Measurements from ENCODE around the gene PLA2G2F. TPM values are rescaled to one million over a fixed set of nuclear protein-coding genes. Genes with fewer than 3 reads are reported as not detected.

PLA2G2F gene
- total and polyA plus RNA-seq, 9 of the 15 experiments (the other 6 are each of a cell fraction or from before 2014, with no cell fraction given) = not detected

DNA sequence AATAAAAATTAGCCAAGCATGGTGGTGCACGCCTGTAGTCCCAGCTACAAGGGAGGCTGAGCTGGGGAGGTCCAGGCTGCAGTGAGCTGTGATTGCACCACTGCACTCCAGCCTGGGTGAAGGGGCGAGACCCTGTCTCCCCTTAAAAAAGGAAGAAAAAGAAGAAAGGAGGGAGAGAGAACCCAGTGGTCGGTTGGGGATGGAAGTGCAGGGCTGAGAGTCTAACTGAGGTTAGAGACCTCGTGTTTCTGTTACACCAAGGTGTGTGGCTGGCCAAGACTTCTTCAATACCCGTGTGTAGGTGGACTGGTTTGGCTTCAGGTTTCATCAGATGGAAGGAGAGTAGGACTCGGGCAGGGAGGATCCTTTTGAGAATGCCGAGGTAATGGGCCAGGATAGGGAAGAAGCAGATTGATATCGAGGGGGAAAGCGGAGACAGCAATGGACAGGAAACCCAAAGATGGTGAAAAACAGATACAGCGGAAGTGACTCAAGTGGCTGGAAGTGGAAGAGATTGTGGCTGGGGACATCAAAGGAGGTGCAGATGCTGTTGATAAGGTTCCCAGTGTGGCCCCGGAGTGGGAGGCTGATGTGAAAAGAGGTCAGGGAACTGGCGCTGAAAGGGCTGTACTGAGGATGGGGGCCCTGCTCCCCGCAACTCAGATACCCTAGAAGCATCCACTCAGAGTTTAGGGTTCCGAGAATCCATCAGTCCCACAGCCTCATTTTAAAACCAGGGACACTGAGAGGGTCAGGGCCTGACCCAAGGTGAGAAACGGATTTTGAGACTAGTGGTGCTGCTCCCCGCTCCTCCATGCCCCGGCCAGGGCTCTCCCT is 46.1 kb downstream of the PLA2G2F start (continued):
- TF ChIP-seq, protein P1, sequence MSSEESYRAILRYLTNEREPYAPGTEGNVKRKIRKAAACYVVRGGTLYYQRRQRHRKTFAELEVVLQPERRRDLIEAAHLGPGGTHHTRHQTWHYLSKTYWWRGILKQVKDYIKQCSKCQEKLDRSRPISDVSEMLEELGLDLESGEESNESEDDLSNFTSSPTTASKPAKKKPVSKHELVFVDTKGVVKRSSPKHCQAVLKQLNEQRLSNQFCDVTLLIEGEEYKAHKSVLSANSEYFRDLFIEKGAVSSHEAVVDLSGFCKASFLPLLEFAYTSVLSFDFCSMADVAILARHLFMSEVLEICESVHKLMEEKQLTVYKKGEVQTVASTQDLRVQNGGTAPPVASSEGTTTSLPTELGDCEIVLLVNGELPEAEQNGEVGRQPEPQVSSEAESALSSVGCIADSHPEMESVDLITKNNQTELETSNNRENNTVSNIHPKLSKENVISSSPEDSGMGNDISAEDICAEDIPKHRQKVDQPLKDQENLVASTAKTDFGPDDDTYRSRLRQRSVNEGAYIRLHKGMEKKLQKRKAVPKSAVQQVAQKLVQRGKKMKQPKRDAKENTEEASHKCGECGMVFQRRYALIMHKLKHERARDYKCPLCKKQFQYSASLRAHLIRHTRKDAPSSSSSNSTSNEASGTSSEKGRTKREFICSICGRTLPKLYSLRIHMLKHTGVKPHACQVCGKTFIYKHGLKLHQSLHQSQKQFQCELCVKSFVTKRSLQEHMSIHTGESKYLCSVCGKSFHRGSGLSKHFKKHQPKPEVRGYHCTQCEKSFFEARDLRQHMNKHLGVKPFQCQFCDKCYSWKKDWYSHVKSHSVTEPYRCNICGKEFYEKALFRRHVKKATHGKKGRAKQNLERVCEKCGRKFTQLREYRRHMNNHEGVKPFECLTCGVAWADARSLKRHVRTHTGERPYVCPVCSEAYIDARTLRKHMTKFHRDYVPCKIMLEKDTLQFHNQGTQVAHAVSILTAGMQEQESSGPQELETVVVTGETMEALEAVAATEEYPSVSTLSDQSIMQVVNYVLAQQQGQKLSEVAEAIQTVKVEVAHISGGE (CRISPR knock-in tag; IDR thresholded peaks at IDR 0.05) = peak in 2 of 3 experiments; percentile 64 to 90; a peak in 4 of 6 replicates
- no peak for TF ChIP-seq SMC3 (conservative IDR thresholded peaks at IDR 0.05; ENCODE audit: insufficient read depth, low read depth, low read length)
- TF ChIP-seq, protein P2, sequence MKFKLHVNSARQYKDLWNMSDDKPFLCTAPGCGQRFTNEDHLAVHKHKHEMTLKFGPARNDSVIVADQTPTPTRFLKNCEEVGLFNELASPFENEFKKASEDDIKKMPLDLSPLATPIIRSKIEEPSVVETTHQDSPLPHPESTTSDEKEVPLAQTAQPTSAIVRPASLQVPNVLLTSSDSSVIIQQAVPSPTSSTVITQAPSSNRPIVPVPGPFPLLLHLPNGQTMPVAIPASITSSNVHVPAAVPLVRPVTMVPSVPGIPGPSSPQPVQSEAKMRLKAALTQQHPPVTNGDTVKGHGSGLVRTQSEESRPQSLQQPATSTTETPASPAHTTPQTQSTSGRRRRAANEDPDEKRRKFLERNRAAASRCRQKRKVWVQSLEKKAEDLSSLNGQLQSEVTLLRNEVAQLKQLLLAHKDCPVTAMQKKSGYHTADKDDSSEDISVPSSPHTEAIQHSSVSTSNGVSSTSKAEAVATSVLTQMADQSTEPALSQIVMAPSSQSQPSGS (CRISPR knock-in tag; IDR thresholded peaks at IDR 0.05) = no peak
- TF ChIP-seq, protein P3, sequence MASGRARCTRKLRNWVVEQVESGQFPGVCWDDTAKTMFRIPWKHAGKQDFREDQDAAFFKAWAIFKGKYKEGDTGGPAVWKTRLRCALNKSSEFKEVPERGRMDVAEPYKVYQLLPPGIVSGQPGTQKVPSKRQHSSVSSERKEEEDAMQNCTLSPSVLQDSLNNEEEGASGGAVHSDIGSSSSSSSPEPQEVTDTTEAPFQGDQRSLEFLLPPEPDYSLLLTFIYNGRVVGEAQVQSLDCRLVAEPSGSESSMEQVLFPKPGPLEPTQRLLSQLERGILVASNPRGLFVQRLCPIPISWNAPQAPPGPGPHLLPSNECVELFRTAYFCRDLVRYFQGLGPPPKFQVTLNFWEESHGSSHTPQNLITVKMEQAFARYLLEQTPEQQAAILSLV (tag; IDR thresholded peaks at IDR 0.05) = no peak
- peak; percentile 6; the same call in 1 of the 2 replicates for TF ChIP-seq CC2D1A (IDR thresholded peaks at IDR 0.05)
- 0 out of 2 replicates have a peak, but pooled peaks have one; percentile 55 for TF ChIP-seq MBD2 (IDR thresholded peaks at IDR 0.05; ENCODE audit: borderline replicate concordance, low read depth)
- peak; percentile 94 for TF ChIP-seq NCOA1 (IDR thresholded peaks at IDR 0.05; ENCODE audit: low read depth)
- TF ChIP-seq, protein P4, sequence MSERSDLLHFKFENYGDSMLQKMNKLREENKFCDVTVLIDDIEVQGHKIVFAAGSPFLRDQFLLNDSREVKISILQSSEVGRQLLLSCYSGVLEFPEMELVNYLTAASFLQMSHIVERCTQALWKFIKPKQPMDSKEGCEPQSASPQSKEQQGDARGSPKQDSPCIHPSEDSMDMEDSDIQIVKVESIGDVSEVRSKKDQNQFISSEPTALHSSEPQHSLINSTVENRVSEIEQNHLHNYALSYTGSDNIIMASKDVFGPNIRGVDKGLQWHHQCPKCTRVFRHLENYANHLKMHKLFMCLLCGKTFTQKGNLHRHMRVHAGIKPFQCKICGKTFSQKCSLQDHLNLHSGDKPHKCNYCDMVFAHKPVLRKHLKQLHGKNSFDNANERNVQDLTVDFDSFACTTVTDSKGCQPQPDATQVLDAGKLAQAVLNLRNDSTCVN (CRISPR knock-in tag; IDR thresholded peaks at IDR 0.05) = peak; percentile 75
- TF ChIP-seq ZNF174 (CRISPR knock-in tag; IDR thresholded peaks at IDR 0.05) = no peak
- TF ChIP-seq, protein P5, sequence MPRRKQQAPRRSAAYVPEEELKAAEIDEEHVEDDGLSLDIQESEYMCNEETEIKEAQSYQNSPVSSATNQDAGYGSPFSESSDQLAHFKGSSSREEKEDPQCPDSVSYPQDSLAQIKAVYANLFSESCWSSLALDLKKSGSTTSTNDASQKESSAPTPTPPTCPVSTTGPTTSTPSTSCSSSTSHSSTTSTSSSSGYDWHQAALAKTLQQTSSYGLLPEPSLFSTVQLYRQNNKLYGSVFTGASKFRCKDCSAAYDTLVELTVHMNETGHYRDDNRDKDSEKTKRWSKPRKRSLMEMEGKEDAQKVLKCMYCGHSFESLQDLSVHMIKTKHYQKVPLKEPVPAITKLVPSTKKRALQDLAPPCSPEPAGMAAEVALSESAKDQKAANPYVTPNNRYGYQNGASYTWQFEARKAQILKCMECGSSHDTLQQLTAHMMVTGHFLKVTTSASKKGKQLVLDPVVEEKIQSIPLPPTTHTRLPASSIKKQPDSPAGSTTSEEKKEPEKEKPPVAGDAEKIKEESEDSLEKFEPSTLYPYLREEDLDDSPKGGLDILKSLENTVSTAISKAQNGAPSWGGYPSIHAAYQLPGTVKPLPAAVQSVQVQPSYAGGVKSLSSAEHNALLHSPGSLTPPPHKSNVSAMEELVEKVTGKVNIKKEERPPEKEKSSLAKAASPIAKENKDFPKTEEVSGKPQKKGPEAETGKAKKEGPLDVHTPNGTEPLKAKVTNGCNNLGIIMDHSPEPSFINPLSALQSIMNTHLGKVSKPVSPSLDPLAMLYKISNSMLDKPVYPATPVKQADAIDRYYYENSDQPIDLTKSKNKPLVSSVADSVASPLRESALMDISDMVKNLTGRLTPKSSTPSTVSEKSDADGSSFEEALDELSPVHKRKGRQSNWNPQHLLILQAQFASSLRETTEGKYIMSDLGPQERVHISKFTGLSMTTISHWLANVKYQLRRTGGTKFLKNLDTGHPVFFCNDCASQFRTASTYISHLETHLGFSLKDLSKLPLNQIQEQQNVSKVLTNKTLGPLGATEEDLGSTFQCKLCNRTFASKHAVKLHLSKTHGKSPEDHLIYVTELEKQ (CRISPR knock-in tag; IDR thresholded peaks at IDR 0.05) = no peak

All from K562 (cell line).